Anterior cingulate cortex (tissue), 58 donors: Measurements from ENCODE around the gene FAN1.
A peak's percentile ranks its signal among the peaks of the same experiment; 100 is the strongest.

Experiments
- DNase-seq, 58 donors: peaks; one replicate each; lab custom pipeline; 2025; lab: John Stamatoyannopoulos, UW

FAN1 gene

DNA sequence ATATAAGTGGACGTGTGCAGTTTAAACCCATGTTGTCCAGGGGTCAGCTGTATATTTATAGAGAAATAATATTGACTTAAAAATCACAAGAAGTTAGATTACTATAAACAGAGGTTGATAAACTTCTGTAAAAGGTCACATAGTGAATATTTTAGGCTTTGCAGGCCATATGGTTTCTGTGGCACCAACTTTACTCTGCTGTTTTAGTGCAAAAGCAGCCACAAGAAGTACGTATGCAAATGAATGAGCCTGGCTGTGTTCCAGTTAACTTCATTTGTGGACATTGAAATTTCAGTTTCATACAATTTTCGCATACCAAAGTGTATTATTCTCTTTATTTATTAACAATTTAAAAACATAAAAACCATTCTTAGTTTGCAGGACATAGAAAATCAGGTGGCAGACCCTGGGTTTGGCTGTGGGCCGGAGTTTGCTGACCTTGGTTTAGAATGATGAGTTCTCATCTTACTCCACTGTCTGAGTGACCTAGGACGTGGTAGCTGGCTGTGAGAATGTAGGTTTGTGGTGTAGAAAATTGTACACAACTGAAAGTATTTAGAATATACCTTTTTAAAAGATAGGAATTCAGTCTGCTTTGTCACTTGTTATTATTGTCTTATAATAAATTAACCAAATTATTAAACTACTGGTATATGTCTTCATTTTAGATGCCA lies 16.3 kb downstream of the FAN1 start:
- no peak for DNase-seq

DNA sequence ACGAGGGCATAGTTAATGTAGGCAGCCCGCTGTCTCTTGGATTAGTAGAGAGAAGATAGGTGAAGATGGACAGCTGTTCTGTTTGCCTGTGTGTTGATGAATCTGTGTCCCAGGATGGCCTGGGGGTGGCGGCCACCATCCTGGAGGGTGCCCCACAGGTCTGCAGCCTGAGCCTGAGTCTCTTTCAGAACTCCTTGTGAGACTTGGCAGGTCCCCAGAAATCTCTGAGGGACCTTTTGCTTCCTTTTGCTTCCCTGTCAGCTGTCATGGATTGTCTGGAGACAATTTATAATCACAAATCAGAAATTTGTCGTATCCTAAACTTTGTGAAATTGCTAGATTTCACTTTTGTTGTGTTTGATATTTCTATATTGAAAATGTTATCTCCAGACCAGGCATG lies 17.4 kb downstream of the FAN1 start:
- DNase-seq: no peak

DNA sequence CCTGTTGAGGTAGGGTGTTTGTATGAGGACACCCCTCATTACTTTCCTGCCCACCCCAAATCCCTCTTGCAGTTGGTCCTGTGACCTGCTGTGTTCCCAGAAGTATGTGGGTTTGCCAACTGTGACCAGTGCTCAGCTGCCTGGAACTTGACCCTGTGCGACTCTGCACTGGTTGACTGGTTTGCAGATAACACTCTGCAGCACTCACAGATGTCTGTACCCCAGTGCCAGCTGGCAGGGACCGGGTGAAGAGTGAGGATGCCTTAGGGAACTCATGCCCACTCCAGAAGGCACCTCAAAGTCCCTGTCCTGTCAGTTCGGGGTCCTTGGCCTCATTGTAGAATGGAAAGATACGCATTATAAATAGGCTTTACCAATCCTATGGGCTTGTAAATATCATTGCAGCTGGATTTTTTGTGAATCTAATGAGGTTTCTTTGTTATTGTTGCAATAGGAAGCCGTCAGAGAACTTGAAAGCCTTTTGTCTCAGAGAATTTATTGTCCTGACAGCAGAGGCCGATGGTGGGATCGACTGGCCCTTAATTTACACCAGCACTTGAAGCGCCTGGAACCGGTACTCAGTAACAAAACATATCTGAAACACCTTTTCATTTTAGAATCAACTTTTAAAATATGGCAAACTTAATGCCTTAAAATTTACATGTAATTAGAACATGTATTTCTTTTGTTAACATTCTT lies 18.2 kb downstream of the FAN1 start:
- DNase-seq: peak in 49 of 58 donors; percentile 11 to 80 (median 55)

DNA sequence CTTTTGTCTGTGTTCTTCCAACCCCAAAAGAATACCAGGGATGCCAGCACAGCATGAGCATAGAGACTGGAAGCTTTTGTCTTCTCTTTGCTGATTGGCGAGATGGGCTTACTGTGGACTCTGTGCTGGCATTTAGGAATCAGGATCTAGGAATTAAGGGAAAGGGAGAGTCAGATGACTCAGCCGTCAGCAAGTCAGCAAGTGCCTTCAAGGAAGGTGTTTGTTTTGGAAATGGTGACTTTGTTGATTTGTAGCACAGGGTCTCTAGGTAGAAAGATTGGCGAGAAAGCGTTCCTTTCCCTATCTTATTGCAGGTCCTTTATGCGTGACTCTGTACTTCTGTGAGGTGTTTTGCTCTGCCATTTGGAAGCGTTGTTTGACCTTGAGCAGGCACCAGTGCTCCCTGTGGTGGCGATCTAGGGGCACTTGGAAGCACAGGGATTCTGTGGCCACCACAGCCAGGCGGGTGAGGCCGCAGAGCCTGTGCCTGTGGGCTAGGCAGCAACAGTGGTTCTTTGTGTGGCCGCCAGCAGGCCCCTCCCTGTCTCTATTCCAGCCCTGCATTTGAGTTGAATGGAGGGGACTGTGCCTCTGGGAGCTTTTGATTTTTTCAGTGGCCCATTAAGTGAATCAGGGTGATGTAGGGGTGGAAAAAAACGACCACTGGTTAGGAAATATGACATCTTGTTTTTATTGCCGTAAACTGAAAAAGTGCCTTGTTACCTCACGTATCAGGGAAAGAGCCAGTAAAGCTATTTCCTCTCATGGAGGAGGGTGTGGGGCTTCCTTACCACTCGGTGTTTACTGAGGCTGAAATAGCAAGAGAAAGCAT lies 19.0 kb downstream of the FAN1 start:
- DNase-seq: peak in 55 of 58 donors; percentile 32 to 93 (median 80)

DNA sequence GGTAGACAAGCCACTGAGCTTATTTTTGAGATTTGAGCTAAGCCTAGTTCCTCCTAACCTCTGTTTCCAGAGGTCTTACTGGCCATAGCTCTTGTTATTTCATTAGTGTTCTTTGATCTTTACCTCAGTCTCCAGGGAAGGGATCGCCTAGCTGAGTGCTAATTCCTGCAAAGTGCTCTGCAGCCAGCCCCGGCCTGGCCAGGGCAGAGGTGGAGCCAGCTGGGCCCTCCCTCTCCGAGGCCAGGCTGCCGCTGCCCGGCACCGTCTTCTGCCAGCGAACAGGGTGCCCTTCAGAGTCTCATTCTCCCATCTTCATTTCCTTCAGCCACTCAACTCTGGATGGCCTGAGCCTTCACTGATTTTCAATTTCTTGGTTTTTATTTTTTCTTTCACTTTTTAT lies 19.7 kb downstream of the FAN1 start:
- peak in 52 of 58 donors; percentile 12 to 84 (median 60) for DNase-seq

DNA sequence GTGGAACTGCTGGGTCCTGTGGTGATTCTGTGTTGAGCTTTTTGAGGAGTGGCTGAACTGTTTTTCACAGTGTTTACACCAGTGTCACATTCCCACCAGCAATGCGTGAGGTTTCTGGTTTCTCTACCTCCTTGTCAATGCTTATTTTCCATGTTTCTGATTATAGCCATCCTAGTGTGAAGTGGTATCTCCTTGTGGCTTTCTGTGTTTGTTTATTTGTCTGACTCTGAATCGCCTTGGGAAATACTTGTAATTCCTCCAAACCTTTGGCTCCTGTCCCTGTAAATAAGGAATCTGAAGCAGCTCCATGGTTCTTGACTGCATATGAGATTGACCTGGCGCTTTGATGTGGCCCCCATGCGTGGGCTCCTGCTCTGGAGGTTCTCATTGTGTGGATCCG lies 20.6 kb downstream of the FAN1 start:
- no peak for DNase-seq

DNA sequence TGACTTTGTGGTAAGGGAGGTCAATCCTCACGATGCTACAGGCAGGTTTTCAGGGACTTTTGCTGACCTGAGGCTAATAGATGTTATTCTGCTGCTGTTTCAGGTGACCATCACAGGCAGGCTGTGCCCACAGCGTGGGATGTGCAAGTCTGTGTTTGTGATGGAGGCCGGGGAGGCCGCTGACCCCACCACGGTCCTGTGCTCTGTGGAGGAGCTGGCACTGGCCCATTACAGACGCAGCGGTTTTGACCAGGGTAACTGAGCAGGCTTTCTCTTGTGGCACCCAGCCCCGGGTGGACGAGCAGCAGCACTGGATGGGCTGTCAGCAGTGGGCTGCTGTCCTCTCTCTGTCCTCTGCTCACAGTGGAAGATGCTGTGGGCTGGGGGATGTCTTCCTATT lies 22.0 kb downstream of the FAN1 start:
- DNase-seq: no peak

DNA sequence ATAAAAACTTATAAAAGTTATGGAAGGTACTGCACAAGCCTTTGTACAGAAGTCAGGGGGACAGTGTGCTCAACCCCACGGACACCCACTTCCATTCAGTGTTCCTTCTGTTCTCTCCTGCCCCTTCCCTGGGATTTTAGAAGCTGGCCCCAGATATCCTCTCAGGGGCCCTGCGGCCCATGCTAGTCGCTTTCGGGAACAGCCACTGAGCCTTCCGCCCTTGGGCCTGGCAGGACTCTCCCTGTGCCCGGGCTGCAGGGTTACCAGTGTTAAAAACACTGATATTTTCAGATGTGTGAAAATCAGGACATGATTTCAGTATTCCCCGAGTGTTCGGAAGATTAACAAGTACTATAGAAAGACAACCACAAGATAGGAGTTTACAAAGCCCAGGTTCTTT lies 22.4 kb downstream of the FAN1 start:
- no peak for DNase-seq

DNA sequence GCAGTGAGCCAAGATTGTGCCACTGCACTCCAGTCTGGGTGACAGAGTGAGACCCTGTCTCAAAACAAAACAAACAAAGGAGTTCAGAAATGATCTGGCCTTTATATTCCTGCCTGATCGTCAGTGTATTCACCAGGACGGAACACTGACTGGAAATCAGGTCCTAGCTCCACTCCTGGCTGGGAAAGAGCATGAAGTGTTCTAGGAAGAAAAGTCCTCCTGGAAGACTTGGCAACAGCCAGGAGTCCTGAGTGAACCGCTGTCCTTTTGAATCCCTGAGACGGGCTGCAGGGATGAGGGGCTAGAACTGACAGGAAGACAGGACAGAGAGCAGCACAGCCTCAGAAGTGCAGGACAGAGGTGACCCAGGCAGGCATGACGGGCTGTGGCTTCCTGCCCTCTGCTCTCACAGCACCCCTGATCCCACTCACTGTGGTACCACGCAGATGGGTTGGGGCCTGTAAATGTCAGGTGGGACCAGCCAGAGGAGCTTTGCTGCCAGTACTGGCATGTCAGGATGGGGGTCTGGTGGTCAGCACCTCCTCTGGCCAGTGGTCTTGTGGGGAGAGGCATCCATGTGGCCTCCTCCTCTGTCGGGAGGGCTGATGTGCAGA lies 23.5 kb downstream of the FAN1 start:
- peak in 1 of 58 donors; percentile 47 for DNase-seq

DNA sequence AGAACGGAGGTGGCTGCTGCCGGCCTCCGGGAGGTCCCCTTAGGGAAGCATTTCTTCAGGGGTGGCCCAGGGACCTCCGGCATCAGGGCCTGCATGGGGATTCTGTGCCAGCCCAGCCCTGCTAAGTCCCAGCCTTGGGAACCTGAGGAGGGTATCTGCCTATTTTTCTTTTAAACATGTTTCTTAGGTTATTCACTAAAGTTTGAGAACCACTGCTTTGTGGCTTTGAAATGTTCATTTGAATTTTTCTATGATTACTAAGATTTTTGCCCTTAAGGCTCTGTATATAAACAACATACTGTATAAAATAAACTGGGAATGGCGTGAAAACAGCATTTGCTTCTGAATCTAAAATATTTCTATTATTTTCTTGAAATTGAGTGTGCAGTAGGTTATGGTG lies 24.4 kb downstream of the FAN1 start:
- DNase-seq: no peak

DNA sequence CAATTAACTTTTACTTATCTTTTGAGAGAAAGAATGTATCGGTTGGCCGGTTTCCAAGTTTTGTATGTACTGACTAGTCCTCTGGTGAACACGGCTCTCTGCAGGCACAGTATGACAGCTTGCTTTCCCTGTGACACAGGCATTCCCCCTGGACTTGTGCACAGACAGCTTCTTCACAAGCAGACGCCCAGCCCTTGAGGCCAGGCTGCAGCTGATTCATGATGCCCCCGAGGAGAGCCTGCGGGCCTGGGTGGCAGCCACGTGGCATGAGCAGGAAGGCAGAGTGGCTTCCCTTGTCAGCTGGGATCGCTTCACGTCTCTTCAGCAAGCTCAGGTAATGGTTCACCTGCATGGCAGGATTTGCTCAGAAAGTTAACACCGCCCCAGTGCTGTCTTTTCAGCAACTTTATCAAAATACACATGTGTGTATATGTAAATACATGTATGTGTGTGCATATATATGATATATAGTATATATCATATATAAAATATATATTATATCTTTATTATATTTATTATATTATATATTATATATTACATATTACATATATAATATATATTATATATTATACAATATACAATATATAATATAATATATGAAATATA lies 25.5 kb downstream of the FAN1 start:
- DNase-seq: no peak

DNA sequence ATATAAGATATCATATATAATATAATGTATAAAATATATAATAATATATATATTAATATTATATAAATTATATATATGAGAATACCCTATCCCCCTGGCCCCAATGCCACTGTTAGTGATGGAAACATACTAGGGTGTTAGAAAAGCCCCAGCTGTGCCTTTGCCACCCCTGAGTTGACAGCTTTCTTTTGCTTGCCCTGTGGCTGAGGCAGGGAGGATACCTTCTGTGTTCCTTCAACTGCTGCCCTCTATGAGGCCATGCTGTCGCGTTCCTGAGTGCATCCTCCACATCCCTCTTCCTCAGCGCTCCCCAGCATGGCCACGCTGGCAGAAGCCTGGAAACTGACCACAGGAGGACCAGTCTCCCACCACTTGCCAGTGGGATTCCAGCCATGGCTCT lies 26.3 kb downstream of the FAN1 start:
- DNase-seq: no peak

DNA sequence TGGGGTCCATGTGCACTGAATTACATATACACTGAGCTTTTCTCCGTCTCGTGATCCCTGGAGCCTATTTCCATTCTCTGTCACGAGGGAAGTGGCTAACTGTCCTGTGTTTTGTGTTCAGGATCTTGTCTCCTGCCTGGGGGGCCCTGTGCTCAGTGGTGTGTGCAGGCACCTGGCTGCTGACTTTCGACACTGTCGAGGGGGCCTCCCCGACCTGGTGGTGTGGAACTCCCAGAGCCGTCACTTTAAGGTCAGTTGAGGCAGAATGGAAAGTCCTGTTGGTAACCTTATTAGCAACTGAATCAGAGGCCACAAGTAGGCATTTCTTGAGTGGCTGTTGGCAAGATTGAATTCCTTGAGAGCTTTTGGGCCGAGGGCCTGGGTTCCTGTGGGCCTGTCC lies 26.7 kb downstream of the FAN1 start:
- no peak for DNase-seq

DNA sequence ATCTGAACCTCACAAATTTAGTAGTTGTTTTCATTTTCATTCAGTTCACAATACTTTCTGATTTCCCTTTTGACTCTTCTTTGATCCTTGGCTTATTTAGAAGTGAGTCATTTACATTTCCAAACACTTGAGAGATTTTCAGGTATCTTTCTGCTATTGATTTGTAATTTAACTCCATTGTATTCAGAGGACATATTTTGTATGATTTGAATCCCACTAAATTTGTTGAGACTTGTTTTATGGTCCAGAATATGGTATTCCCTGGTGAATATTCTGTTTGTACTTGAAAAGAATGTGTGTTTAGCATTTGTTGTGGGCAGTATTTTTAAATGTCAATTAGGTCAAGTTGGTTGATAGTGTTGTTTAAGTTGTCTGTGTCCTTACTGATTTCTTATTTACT lies 29.6 kb downstream of the FAN1 start:
- DNase-seq: no peak

DNA sequence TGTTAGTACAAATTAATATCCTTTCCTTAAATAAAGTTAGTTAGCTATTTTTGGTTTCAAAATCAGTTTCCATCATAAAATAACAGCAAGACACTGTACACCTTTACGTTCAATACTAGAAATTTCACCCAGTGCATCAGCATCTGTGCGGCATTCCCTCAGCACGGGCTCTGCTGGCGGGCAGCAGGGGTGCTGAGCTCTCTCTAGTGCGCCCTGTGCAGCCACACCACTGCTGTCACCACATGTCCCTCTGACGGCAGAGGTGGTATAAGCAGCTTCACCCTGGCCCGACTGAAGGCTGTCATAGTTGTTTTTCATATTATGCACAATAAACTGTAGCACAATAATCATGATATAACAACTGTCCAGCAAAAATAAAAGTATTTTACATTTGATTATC lies 35.4 kb downstream of the FAN1 start:
- no peak for DNase-seq

DNA sequence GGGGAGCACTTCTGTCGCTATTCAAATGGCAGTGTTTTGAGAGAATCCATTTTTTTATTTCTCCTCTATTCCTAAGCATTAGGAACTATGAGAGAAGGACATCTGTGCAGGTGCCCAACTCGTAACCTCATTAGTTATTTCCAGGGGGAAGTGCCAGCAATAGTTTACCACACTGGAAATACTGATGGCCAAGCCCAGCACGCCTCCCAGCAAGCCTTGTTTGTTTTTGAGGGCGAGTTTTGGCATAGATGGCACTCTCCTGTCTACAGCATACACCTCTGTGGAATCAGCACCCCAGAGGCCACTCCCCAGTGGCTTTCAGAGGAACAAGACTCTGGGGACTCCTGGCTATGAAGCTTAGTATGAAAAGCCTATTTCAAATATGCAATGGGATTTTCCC lies 36.6 kb downstream of the FAN1 start:
- no peak for DNase-seq

DNA sequence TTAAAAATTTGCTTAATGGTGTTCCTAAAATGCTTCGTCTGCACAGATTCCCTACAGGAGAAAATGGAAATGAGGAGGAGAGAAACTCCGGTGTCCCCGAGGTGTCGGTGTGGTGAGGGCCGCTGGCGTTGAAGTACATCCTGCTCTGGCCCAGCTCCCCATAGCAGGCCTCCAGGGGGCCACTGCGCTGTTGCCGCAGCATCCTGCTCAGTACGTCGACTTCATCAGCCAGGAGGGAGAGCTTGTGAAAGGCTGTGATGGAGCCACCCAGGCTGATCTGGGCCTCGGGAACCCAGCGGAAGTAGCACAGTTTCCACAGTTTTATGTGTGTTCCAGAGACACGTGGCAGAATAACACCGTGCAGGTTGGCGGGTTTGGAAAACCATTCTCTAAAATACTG lies 37.8 kb downstream of the FAN1 start:
- DNase-seq: no peak

DNA sequence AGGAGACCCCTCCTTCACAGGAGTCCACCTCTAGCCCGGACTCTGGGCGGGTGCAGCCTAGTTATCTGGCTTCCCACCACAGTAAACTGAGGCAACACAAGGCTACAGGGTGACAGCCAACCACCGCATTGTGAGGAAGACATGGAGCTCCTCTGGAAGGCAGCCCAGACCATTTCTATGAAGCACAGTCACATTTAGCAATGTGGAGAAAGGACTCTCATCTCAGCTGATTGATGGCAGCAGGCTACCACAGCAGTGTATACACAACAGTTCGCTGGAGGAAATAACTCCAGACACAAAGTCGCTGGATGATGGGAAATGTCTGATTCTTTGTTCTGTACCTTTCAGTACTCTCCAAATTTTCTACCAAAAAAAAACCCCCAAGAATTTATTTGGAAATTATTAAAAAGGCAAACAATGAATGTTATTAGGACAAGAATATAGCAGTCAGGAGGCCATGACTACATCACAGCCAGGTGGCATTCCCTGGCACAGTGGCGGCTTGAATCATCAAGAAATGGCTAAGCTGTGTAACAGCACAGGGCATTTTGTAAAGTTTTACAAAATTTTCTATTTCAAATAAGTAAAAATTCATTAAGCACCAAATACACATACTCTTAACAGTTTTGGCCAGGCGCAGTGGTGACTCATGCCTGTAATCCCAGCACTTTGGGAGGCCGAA lies 40.1 kb downstream of the FAN1 start:
- DNase-seq: peak in 1 of 58 donors; percentile 18

DNA sequence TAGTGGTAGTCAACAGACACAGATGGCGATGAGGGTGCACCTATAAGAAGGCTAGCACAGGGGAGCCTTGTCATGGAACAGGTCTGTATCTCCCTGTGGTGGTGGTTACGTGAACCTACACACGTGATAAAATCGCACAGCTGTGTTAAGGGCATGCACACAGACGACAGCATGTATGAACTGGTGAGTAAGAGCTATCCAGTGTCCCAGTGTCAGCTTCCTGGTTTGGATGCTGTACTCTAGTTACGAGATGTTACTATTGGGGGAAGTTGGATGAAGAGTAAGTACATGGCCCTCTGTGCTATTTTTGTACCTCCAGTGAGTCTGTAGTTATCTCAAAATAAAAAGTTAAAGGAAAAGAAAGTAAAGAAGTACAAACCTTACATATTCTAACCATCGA lies 49.5 kb downstream of the FAN1 start:
- no peak for DNase-seq

DNA sequence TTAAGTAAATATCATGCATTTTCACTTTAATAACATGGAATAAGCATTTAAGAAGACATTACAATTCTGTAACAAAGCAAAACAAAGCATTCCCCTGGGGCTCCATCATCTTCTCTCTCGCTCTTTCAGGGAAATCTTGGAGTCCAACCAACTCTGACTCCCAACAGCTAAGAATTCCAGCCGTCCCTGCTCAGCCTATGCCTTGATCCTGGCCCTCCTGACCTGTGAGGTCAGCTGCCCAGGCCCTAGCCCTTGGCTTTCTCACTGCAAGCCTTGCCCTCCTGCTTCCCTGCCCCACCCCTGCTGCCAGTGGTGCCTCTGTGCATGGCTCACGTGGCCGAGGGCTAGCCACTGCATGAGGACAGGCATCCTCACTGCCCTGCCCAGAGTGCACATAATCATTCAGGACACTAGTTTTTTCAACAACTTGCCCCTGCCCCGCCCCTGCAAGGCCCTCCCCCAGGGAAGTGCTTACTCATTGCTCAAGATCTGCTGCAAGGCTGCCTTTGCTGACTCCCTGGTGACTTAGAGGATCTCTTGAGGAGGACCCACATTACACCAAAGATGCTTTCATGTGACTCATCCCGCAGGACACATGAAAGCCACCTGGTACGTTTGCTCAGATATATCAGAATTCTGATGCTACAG lies 50.1 kb downstream of the FAN1 start:
- no peak for DNase-seq
